ENCODE measurements around the gene BCAS1. TPM values are rescaled to one million over a fixed set of nuclear protein-coding genes. Genes with fewer than 3 reads are reported as not detected.
A peak's percentile ranks its signal among the peaks of the same experiment; 100 is the strongest.

BCAS1 gene
- polyA plus RNA-seq, 1 of the 3 experiments (the other 2 are of a cell fraction) = not detected

DNA sequence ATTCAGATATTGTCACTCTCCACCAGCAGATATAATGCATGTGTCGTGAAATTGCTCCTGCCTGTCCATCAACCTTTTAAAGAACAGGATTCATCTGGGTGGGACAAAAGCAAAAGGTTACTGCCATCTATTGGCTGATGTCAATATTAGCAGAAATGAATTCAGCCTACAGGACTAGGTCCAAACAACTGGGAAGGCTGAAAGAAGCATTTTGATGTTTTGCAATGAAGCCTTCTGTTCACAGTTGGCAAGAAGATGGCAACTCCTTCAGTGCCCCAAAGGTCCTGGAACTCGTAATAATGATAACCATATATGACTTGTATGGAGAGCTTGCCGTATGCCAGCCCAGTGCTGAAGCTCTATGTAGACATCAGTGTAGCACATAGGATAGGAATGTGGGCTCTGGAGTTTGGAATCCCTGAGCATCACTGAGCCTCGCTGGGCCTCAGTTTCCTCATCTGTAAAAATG, 7.5 kb downstream of the BCAS1 start:
- Histone ChIP-seq H3K27ac (ENCODE audit: low read depth in 2 of 2, low read length in 1 of 2) (no peak overlapping the region), H3K36me3 (replicated peaks in 1 of 2; ENCODE audit: control insufficient read depth in 1 of 2, insufficient read depth in 2 of 2, low read length in 1 of 2) (no peaks in the 10 kb centered on the region), H3K27me3 (ENCODE audit: insufficient read depth) (no peaks in the 10 kb centered on the region), H3K9ac (no peak overlapping the region), H3K79me2 (ENCODE audit: insufficient read depth) (no peaks in the 10 kb centered on the region), H4K20me1 (ENCODE audit: insufficient read depth) (no peaks in the 10 kb centered on the region), H3K4me1 (ENCODE audit: control insufficient read depth in 1 of 2, insufficient read depth in 2 of 2, low read depth in 1 of 2, low read length in 1 of 2) (no peaks in the 10 kb centered on the region; a peak in 2 of 4 replicates), H3K9me3 (no peaks in the 10 kb centered on the region), H3F3A (replicated peaks; ENCODE audit: insufficient read depth) (no peaks in the 10 kb centered on the region), H3K9me2 (no peaks in the 10 kb centered on the region), H2AFZ (ENCODE audit: low read depth) (no peak overlapping the region), H3K4me2 (no peak overlapping the region), H3K4me3 (ENCODE audit: low read depth in 2 of 2, low read length in 1 of 2) (no peak overlapping the region; a peak in 1 of 4 replicates)
- ChIA-PET CTCF (interaction anchor here (0.7 to 3.9 kb wide), 26 partner anchors 8 to 515 kb away, joined by 3 to 23 read pairs (median 4); partner anchors contain the start of genes BCAS1 and PFDN4), POLR2A (interaction anchor here (0.6 kb wide), 1 partner anchor 1057 kb away, joined by 3 read pairs; no protein-coding TSS in a partner anchor)
- DNase-seq = peak; percentile 66
- 20% methylated on average over 4 of the region's 4 CpGs for WGBS (ENCODE audit: low lambda C conversion rate)
- no peak for TF ChIP-seq GABPA (IDR thresholded peaks at IDR 0.05; ENCODE audit: low read depth)
- no peak for TF ChIP-seq RCOR1 (IDR thresholded peaks at IDR 0.05; ENCODE audit: low read length)
- no peak for TF ChIP-seq YY1 (IDR thresholded peaks at IDR 0.05; ENCODE audit: low read depth)
- no peak for TF ChIP-seq EZH2phosphoT487 (IDR thresholded peaks at IDR 0.05; ENCODE audit: borderline replicate concordance, low read depth)
- TF ChIP-seq JUND (IDR thresholded peaks at IDR 0.05) = no peak
- TF ChIP-seq GATA2 (CRISPR knock-in tag; IDR thresholded peaks at IDR 0.05) = no peak
- TF ChIP-seq EP300 (IDR thresholded peaks at IDR 0.05; ENCODE audit: borderline replicate concordance in 1 of 2, low read depth in 1 of 2, low read length in 1 of 2) = no peak
- no peak for TF ChIP-seq NFIC (IDR thresholded peaks at IDR 0.05; ENCODE audit: borderline replicate concordance)
- peak; percentile 90 for TF ChIP-seq RAD21 (IDR thresholded peaks at IDR 0.05; ENCODE audit: low read length)
- TF ChIP-seq, protein P1, sequence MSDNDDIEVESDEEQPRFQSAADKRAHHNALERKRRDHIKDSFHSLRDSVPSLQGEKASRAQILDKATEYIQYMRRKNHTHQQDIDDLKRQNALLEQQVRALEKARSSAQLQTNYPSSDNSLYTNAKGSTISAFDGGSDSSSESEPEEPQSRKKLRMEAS (IDR thresholded peaks at IDR 0.05; ENCODE audit: low read depth) = no peak
- no peak for TF ChIP-seq CHD2 (IDR thresholded peaks at IDR 0.05; ENCODE audit: low read length, partially characterized antibody)
- no peak for TF ChIP-seq POLR2AphosphoS5 (IDR thresholded peaks at IDR 0.05; ENCODE audit: low read depth, low read length)
- no peak for TF ChIP-seq TEAD4 (IDR thresholded peaks at IDR 0.05; ENCODE audit: borderline replicate concordance, insufficient read depth)
- TF ChIP-seq, protein P2, sequence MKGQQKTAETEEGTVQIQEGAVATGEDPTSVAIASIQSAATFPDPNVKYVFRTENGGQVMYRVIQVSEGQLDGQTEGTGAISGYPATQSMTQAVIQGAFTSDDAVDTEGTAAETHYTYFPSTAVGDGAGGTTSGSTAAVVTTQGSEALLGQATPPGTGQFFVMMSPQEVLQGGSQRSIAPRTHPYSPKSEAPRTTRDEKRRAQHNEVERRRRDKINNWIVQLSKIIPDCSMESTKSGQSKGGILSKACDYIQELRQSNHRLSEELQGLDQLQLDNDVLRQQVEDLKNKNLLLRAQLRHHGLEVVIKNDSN (IDR thresholded peaks at IDR 0.05; ENCODE audit: borderline replicate concordance, low read depth) = no peak
- TF ChIP-seq FOXM1 (IDR thresholded peaks at IDR 0.05; ENCODE audit: low read depth) = no peak
- TF ChIP-seq, protein P3, sequence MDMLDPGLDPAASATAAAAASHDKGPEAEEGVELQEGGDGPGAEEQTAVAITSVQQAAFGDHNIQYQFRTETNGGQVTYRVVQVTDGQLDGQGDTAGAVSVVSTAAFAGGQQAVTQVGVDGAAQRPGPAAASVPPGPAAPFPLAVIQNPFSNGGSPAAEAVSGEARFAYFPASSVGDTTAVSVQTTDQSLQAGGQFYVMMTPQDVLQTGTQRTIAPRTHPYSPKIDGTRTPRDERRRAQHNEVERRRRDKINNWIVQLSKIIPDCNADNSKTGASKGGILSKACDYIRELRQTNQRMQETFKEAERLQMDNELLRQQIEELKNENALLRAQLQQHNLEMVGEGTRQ (IDR thresholded peaks at IDR 0.05; ENCODE audit: borderline replicate concordance, low read depth, low read length) = no peak
- no peak for TF ChIP-seq ELF1 (IDR thresholded peaks at IDR 0.05)
- TF ChIP-seq, protein P4, sequence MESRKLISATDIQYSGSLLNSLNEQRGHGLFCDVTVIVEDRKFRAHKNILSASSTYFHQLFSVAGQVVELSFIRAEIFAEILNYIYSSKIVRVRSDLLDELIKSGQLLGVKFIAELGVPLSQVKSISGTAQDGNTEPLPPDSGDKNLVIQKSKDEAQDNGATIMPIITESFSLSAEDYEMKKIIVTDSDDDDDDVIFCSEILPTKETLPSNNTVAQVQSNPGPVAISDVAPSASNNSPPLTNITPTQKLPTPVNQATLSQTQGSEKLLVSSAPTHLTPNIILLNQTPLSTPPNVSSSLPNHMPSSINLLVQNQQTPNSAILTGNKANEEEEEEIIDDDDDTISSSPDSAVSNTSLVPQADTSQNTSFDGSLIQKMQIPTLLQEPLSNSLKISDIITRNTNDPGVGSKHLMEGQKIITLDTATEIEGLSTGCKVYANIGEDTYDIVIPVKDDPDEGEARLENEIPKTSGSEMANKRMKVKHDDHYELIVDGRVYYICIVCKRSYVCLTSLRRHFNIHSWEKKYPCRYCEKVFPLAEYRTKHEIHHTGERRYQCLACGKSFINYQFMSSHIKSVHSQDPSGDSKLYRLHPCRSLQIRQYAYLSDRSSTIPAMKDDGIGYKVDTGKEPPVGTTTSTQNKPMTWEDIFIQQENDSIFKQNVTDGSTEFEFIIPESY (IDR thresholded peaks at IDR 0.05; ENCODE audit: borderline replicate concordance, low read depth) = no peak
- TF ChIP-seq, protein P5, sequence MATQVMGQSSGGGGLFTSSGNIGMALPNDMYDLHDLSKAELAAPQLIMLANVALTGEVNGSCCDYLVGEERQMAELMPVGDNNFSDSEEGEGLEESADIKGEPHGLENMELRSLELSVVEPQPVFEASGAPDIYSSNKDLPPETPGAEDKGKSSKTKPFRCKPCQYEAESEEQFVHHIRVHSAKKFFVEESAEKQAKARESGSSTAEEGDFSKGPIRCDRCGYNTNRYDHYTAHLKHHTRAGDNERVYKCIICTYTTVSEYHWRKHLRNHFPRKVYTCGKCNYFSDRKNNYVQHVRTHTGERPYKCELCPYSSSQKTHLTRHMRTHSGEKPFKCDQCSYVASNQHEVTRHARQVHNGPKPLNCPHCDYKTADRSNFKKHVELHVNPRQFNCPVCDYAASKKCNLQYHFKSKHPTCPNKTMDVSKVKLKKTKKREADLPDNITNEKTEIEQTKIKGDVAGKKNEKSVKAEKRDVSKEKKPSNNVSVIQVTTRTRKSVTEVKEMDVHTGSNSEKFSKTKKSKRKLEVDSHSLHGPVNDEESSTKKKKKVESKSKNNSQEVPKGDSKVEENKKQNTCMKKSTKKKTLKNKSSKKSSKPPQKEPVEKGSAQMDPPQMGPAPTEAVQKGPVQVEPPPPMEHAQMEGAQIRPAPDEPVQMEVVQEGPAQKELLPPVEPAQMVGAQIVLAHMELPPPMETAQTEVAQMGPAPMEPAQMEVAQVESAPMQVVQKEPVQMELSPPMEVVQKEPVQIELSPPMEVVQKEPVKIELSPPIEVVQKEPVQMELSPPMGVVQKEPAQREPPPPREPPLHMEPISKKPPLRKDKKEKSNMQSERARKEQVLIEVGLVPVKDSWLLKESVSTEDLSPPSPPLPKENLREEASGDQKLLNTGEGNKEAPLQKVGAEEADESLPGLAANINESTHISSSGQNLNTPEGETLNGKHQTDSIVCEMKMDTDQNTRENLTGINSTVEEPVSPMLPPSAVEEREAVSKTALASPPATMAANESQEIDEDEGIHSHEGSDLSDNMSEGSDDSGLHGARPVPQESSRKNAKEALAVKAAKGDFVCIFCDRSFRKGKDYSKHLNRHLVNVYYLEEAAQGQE (IDR thresholded peaks at IDR 0.05; ENCODE audit: low read depth, low read length) = no peak
- TF ChIP-seq FOSL2 (IDR thresholded peaks at IDR 0.05; ENCODE audit: borderline replicate concordance, low read depth) = no peak
- TF ChIP-seq SMC3 (IDR thresholded peaks at IDR 0.05; ENCODE audit: low read depth, low read length) = peak; percentile 56
- no peak for TF ChIP-seq MXI1 (IDR thresholded peaks at IDR 0.05; ENCODE audit: low read depth, low read length)
- TF ChIP-seq, protein P6, sequence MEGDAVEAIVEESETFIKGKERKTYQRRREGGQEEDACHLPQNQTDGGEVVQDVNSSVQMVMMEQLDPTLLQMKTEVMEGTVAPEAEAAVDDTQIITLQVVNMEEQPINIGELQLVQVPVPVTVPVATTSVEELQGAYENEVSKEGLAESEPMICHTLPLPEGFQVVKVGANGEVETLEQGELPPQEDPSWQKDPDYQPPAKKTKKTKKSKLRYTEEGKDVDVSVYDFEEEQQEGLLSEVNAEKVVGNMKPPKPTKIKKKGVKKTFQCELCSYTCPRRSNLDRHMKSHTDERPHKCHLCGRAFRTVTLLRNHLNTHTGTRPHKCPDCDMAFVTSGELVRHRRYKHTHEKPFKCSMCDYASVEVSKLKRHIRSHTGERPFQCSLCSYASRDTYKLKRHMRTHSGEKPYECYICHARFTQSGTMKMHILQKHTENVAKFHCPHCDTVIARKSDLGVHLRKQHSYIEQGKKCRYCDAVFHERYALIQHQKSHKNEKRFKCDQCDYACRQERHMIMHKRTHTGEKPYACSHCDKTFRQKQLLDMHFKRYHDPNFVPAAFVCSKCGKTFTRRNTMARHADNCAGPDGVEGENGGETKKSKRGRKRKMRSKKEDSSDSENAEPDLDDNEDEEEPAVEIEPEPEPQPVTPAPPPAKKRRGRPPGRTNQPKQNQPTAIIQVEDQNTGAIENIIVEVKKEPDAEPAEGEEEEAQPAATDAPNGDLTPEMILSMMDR (IDR thresholded peaks at IDR 0.05) = peak; percentile 67
- TF ChIP-seq, protein P7, sequence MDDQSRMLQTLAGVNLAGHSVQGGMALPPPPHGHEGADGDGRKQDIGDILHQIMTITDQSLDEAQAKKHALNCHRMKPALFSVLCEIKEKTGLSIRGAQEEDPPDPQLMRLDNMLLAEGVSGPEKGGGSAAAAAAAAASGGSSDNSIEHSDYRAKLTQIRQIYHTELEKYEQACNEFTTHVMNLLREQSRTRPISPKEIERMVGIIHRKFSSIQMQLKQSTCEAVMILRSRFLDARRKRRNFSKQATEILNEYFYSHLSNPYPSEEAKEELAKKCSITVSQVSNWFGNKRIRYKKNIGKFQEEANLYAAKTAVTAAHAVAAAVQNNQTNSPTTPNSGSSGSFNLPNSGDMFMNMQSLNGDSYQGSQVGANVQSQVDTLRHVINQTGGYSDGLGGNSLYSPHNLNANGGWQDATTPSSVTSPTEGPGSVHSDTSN (IDR thresholded peaks at IDR 0.05) = peak; percentile 46; the same call in 1 of the 2 replicates

All from SK-N-SH (cell line).